Dedifferentiated amniotic fluid mesenchymal stem cell (primary cell): ENCODE results near the gene PPARD.
A peak's percentile ranks its signal among the peaks of the same experiment; 100 is the strongest.
"Not testable (repeated sequence)": the region's sequence is repeated elsewhere in the genome, so short reads cannot be mapped to it uniquely, and the experiment has no call there.

Experiments
- DNase-seq: peaks from one replicate; pipeline ENCODE4 v3.0.0-alpha.2; 2016; ENCODE audit errors: extremely low spot score

The PPARD gene

DNA sequence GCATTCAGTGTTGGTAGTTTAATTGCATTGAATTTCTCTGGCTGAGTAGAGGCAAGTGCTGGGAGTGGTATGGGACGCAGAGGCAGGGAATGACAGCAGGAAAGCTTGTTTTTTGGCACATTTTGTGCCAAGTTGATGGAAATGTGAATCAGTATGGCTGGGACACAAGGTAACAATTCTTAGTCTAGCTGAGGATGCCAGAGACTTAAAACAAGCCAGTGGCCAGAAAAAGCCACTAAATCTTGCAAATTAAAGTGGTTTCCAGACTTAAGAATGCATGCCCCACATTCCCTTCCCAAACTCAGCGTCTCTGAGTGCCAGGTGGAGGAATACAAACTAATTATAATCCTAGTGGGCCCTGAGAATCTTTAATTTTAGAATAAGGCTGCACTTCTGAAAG, 35.9 kb downstream of the PPARD start:
- DNase-seq: no peak

DNA sequence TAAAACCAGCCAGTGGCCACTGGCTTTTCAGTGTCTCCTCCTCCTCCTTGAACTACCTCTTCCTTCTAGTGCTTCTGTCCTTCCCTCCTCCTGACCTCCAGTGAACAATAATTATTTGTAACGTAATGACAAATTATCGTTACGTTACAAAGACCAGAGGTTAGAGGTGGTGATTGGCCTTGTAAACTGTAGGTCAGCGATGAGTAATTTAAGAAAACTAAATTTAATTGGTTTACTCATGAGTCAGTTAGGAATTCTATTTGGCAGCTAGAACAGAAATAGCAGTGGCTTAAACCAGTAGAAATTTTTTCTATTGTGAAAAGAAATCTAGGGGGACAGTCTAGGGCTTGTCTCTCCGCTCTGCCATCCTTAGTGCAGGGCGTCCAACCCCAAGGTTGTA, 38.8 kb downstream of the PPARD start:
- DNase-seq: no peak

DNA sequence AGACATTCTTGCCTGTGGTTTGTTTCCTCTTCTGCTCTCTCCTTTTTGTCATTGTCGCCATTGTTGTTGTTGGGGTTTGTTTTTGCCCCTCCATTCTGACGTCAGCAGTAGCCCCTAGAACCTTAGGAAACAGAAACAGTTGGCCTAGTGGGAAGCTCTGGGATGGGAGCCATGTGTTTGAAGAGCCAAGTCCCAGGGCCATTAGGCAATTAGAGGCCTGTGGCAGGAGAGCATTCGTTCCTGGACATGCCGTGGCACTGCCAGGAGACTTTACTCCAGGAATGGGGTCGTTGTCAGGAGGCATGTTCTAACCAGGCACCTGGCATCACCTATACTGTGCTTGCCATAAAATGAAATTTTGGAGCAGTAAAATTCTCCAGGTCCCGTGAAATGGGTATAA, 39.7 kb downstream of the PPARD start:
- no peak for DNase-seq

DNA sequence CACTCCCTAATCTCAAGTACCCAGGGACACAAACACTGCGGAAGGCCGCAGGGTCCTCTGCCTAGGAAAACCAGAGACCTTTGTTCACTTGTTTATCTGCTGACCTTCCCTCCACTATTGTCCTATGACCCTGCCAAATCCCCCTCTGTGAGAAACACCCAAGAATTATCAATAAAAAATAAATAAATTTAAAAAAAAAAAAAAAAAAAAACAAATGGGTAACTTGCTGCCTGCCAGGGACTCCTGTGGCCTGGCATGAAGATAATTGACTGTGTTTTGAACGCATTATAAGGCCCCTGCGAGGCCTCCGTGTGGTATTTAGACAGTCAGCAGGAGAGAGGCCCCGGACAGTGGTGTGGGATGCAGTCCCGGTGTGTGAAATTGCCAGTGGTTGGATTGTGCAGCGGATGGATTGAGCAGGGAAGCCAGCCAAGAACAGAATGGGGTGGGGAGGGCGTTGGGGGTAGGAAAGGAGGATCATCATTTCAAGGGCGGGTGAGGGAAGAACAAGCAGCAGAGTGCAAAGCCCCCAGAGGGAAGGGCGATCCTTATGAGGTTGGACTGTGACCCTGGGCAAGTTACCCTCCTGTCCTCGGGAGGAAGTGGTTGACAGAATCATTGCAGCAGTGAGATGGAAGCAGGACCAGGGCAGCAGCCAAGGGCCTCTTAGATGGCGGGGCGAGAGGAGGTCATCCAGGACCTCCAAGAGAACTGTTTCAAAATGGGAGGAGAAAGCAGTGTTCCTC, 43.3 kb downstream of the PPARD start:
- no peak for DNase-seq

DNA sequence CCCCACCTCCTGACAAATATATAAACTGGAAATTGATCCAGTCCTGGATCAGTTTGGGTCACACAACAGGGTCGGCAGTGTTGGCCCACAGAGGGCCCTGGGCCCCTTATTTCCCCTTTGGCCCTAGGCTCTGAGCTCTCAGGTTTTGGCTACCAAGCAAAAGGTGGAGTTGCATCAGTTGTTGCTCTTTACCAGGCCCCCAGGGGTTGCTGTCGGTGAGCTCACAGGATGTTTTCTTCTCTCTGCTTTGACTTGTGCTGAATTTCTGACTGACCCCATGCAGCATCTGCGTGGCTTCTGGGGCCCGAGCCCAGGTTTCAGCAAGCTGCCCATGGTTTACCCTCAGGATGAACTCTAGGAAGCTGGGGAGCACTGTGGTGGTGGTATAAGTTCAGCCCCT, 44.6 kb downstream of the PPARD start:
- no peak for DNase-seq

DNA sequence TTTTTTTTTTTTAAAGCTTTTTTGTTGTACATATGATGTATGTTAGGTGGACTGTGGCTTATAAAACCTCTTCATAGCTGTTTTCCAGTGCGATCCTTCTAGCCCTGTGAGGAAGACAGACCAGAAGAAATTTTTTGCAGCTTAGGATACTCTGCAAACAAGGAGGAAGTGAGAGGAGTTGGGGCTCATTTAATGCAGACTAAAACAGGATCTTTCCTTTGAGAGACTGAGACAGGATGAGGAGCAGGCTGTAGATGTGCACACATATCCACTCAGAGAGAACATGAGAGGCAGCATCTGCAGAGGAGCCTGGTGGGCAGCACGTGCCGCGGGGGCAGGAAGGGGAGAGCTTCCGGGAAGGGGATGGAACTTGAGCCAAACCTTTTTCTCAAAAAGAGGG, 45.7 kb downstream of the PPARD start:
- DNase-seq: no peak

DNA sequence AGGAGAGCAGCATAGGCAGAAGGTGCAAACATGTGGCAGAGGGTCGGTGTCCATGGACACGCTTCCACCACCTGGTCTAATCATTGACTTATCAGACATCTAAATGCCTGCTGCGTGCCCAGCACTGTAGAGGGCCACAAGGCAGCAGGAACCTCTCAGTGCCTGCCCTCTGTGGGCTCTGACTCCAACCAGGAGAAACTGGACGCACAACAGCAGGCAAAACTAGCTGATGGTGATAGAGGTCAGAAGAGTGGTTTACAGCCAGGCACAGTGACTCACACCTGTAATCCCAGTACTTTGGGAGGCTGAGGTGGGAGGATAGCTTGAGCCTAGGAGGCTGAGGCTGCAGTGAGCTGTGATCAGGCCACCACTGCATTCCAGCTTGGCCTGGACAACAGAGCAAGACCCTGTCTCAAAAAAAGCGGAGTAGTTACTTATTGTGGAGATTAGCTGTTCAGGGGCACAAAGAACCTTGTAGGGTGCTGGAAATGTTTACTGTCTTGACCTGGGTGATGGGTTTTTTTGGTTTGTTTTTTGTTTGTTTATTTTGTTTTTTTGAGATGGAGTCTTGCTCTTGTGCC, 46.5 kb downstream of the PPARD start:
- DNase-seq: no peak

DNA sequence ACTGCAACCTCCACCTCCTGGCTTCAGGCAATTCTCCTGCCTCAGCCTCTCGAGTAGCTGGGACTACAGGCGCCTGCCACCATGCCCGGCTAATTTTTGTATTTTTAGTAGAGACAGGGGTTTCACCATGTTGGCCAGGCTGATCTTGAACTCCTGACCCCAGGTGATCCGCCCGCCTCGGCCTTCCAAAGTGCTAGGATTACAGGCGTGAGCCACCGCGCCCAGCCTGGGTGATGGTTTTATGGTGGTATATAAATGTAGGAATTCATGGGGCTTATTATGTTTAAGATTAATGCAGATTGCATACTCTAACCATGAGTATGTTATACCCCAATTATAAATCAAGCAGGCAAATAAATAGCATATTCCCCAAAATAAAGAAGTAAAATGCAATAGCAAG, 47.0 kb downstream of the PPARD start:
- not testable (repeated sequence) for DNase-seq

DNA sequence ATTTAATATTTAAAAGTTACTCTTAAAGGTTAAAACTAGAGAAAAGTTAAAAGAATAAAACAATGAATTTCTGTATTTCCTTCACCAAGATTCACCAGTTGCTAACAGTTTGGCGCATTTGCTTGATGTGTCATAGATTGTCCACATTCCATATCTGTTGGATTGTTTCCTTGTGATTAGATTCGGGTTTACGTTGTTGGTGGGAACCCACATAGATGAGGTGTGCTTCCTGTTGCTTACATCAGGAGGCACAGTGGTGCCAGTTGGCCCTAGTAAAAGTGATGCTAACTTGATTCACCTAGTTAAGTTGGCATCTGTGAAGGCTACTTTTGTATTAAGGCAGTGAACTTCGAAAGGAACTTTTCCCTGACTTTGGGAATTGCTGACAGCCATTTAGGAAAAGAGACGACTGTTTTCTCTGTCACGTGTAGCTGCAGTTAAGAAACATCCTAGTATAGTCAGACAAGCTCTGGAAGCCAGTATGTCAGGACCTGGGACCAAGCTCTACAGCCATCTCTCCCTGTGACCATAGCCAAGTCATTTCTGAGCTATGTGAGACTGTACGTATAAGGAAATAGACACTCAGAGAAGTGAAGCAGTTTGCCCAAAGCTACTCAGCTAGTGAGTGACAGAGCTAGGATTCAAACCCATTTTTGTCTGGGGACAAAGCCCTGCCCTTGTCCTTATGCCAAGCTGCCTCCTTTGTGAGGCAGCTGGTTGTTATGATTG, 49.0 kb downstream of the PPARD start:
- DNase-seq: peak; percentile 66

DNA sequence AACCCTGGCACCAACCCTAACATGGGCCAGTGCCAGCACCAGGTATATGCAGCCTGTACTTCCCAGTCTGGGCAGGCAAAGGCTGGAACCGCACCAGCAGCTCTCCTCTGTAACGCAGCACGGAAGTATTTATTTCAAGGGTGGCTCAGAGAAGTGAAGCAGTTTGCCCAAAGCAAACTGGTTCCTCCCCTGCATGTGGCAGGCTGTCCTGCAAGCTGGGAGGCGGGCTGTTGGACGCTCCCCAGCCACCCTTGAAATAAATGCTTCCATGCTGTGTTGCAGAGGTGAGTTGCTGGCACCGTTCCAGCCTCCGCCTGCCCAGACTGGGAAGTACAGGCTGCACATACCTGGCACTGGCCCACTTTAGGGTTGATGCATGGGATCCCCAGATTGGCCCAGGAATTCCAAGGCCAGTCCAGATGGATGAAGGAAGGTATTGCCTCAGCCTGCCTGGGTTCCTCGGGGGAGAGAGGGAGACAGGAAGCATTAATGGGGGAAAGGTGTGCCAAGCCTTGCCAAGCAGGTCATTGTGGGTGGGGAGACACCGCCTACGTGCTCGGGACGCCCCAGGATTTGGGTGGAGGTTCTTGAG, 49.8 kb downstream of the PPARD start:
- no peak for DNase-seq

DNA sequence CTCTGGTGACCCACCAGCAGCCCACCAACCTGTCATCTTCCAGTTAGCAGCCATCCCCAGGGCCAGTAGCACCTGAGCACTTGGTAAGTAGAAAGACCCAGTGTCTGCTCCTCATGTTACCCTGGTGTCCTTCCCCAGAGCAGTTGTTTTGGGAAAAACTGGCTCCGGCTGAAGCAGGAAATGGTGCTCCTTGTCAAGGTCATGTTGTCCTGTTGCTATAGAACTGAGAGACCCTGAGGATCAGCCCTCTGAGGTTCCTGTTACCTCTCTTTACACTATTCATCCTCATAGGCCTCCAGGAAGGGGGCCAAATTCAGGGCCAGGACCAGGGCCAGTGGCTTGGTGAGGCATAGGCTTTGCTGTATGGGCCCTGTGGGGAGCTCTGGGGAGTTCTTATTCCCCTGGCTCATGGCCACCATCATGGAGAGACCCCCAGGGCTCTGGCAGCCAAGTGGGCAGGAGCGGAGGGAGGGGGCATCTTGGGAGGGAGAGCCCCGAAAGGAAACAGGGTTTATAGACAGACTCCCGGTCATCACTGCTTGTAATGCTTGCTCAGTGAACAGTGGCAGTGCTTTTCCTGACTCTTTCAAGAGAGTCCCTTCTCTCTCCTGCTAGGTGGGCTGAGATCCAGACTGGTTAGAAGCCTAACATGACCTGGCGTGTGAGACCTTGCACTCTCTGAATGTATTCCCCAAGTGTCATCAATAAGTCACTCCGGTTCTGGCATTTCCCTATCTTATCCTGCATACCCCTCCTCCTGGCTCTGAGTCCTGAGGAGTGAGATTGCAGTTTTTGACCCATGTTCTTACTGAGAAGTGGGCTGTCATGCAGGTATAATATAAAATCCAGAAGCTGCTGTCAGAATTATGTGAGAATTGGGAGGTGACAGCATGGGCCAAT, 50.7 kb downstream of the PPARD start:
- DNase-seq: no peak

DNA sequence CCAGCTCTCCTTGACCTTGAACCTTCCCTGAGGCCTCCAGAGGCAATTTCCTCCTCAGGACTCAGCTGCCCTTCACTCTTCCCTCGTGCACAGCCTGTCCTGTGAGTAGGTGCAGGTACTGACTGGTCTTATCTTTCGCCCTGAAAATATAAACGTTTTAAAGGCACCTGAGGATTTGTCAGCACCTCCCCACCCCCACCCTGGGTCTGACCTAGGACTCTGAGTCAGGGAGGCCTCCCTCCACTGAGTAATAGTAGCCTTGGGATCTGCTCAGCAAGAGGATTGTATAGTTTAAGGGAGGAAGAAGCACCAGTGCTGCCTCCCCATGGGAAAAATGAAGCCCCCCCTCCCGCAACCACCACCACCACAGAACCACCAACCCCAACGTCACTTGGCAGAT, 54.6 kb downstream of the PPARD start:
- no peak for DNase-seq

DNA sequence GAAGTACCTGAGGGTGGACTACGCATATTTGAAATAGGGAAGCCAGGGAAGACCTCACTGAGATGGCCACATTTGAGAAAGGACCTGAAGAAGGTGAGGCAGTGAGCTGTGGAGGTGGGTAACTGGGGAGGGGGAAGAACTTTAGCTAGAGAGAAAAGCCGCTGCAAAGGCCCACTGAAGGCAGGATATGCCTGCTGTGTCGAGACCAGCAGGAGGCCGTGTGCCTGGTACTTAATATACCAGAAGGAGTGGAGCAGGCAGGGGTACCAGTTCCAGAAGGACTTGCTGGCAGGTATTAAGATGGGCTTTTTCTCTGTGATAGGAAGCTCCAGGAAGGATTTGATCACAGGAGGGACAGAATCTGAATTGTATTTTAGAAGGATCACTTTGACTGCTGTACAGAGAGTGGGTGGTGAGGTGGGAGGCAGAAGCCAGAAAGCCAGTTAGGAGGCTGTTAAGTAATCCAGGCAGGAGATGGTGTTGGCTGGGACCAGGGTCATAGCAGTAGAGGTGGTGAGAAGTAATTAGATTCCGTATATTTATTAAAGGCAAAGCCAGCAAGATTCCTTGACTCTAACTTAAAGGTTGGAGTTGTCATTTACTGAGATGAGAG, 55.6 kb downstream of the PPARD start:
- DNase-seq: no peak

DNA sequence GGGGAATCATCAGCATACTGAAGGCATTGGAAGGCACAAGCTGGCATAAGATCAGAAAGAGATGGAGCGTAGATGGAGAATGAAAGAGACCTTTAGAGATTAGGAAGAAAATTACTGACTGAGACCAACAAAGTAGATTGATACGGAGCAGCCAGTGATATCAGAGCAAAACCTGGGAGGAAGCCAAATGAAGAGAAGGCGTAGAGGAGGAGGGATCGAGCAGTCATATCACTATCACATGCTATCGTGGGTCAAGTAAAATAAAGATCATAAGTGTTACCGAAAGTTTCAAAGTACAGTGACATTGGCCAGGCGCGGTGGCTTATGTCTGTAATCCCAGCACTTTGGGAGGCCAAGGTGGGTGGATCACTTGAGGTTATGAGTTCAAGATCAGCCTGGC, 56.2 kb downstream of the PPARD start:
- no peak for DNase-seq

DNA sequence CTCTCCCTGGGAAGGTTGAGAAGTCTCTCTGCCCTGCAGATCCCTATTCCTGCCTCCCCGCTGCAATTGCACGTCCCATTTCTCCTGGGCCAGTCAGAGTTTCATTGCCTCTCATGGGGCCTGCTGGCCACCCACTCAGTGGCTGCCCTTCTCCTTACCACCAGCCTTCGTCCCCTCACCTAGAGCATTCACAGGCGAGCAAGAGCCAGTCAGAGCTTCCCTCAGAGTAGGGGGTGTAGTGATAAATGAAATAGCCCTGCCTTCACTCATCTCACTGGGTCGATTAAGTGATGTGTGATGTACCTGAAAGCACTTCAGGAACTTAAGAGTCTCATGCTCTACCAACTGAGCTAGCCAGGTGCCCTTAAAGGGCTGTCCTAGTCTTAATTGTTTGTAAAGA, 57.8 kb downstream of the PPARD start:
- DNase-seq: no peak

DNA sequence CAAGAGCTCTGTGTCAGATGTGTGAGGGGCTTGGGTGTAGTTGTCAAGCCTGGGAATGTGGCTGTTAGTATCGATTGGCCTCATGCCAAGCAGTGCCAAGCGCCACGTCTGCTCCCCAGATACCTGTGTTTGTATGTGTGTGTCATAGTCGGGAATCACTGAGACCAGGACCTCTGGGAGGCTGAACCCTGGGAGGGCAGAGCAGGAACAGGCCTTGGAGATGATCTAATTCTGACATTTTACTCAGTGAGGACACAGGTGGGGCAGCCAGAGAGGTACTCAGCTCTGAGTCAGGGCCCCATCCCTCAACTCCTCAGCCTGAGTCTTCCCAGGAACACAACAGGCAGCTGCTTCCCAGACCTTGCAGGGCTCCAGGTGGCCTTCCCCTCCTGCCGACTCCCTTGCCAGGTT, 58.5 kb downstream of the PPARD start:
- DNase-seq: no peak

DNA sequence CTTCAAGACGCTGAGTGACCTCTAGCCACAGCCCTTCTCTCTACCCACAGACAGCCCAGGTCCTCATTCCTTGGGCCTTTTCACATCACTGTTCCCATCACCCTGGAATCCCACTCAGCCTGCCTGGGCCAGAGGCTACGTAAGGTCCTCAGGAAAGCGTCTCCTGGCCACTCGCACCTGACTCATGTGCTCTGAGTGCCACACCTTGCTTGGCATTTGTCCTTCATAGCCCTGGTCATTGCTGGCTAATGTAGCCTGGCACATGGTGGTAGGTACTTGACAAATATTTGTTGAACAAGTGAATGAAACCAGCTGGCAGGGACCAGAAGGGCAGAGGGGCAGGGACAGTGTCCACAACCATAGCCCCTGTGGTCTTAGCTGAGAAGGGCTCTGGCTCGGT, 59.2 kb downstream of the PPARD start:
- no peak for DNase-seq

DNA sequence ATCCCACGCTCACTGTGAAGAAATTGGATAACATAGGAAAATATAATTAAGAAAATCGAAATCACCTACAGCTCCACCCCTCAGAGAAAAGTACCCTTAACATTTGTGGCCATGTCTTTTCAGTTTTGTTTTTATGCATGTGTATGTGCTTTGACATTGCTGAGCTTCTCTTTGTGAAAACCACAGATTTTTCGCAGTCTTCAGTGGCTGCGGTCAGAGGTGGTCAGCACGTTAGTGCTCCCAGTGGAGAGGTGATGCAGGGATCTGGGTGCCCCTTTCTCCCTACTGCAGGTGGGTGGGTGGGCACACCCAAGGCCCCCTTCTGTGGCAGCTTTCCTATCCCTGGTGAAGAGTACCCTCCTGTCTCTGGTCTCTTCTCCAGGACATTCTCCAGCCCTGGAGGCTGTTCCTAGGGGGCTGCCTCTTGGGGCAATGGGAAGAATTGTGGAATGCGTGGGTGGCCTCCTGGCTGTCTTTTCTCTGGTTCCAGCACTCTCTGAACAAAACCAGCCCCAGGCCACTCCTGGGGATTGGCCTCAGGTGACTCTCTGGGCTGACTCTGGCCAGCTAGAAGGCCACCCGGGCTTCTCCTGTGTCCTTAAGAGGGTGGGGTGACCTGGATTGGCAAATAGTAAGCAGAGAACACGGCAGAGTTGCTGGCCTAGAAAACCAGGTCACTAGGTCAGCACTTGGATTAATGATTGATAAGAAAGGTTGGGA, 59.9 kb downstream of the PPARD start:
- DNase-seq: no peak

DNA sequence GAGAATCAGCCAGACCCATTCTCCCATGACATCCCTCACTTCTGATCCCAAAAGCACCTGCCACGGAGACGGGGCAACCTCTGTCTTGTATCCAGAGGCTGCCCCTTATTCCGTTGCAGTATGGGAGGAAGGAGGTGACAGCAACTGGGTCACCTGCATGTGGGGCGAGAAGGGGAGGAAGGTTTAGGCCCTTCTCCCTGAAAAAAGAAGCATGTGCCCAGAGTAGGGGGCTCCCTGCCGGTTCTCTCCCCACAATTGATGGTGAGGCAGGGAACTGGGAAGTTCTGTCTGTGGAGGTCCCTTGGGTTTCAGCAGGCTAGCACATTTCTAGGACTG, 60.5 kb downstream of the PPARD start:
- no peak for DNase-seq

DNA sequence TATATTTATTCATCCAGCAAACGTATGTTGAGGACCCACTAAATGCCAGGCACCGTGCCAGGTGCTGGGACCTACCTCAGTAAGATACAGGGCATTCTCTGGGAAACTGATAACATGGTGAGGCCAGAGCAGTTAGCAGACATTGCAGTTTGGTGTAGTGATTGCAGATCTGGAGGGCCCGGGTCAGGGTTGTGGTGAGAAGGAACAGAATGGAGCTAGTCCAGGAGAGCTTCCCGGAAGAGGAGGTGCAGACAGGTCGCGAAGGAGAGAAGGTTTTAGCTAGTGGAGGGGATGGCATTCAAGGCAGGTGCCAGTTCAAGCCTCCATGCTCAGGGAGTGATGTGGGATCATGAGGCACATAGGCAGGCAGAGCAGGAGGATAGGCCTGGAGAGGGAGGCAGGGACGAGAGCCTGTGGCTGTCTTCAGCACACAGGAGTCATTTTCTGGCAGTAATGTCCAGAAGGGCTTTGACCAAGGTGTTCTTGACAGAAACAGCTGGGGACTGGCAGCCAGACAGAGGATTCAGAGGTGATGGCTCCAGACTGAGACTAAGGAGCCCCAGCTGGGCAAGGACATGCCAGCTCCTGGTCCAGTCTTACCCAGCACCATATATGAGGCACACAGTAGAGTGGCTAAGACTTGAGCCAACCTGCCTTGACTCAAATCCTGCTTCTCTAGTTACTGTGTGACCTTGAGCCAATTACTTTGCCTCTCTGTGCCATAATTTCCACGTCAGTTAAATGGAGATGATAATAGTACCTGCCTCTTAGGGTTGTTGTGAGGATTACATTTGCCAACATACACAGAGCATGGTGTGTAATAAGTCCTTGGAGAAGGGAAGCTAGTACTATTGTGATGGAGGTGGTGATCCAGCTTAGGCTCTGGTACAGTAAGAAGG, 61.4 kb downstream of the PPARD start:
- DNase-seq: no peak
